SK-N-SH (cell line): ENCODE results near the gene CELSR3. TPM values are rescaled to one million over a fixed set of nuclear protein-coding genes. Genes with fewer than 3 reads are reported as not detected.

Experiments used
- CTCF ChIA-PET: fragments of 300-600, 350-600 bp; formaldehyde crosslinking; extraction: SDS; loops from one replicate; lab custom pipeline; 2021; lab: Yijun Ruan, JAX
- POLR2A ChIA-PET: fragments of 350-600 bp; sonication (Branson Sonifier 250); formaldehyde crosslinking; extraction: SDS; loops from one replicate; lab custom pipeline; 2020; ENCODE audit warnings: antibody characterized with exemption, inconsistent platforms; lab: Yijun Ruan, JAX
- DNase-seq: peaks from one replicate; pipeline ENCODE4 v3.0.0; 2012
- H2AFZ ChIP-seq: fragments of 200-600 bp; sonication (generic); 2 replicates; pipeline ENCODE4 v1.8.1; 2016; ENCODE audit warnings: antibody characterized with exemption, mild to moderate bottlenecking, low read depth
- H3F3A ChIP-seq: fragments of 200-600 bp; sonication (generic); replicated peaks from 2 replicates; pipeline ENCODE3; 2016; ENCODE audit warnings: antibody characterized with exemption, mild to moderate bottlenecking; ENCODE audit not compliant: insufficient read depth
- H3K27ac ChIP-seq, 2 experiments: fragments of 200-500 bp in 1 of 2; fragments of 200-600 bp in 1 of 2; sonication (Bioruptor generic) in 1 of 2; sonication (generic), shearing (Covaris generic) in 1 of 2; 2 replicates each; pipeline versions ENCODE4 v1.5.1 to v1.6.1; 2014 to 2016; ENCODE audit warnings: low read depth in 2 of 2, inconsistent platforms in 1 of 2, low read length in 1 of 2, mild to moderate bottlenecking in 1 of 2, mixed read lengths in 1 of 2
- H3K27me3 ChIP-seq: fragments of 200-600 bp; sonication (generic), shearing (Covaris generic); 2 replicates; pipeline ENCODE4 v1.6.1; 2016; ENCODE audit warnings: mixed run types; ENCODE audit not compliant: insufficient read depth
- H3K36me3 ChIP-seq, 2 experiments: fragments of 200-500 bp in 1 of 2; fragments of 200-600 bp in 1 of 2; sonication (Bioruptor generic) in 1 of 2; sonication (generic) in 1 of 2; replicated peaks in 1 of 2; 2 replicates each; pipeline versions ENCODE3 to v1.5.1; 2014 to 2016; ENCODE audit warnings: low read length in 1 of 2, mild to moderate bottlenecking in 1 of 2; ENCODE audit not compliant: insufficient read depth in 2 of 2, control insufficient read depth in 1 of 2
- H3K4me1 ChIP-seq, 2 experiments: fragments of 200-500 bp in 1 of 2; fragments of 200-600 bp in 1 of 2; sonication (Bioruptor generic) in 1 of 2; sonication (generic), shearing (Covaris generic) in 1 of 2; 2 replicates each; pipeline versions ENCODE4 v1.5.1 to v1.6.1; 2014 to 2016; ENCODE audit warnings: low read depth in 1 of 2, low read length in 1 of 2, mixed run types in 1 of 2; ENCODE audit not compliant: insufficient read depth in 2 of 2, control insufficient read depth in 1 of 2
- H3K4me2 ChIP-seq: fragments of 200-600 bp; sonication (generic), shearing (Covaris generic); 2 replicates; pipeline ENCODE4 v1.6.1; 2017; ENCODE audit warnings: mixed run types
- H3K4me3 ChIP-seq, 2 experiments: fragments of 200-500 bp in 1 of 2; fragments of 200-600 bp in 1 of 2; sonication (Bioruptor generic) in 1 of 2; sonication (generic), shearing (Covaris generic) in 1 of 2; 2 replicates each; pipeline versions ENCODE4 v1.5.1 to v1.8.1; 2014 to 2016; ENCODE audit warnings: low read depth in 2 of 2, inconsistent platforms in 1 of 2, low read length in 1 of 2, mild to moderate bottlenecking in 1 of 2, mixed read lengths in 1 of 2, moderate library complexity in 1 of 2
- H3K79me2 ChIP-seq: fragments of 200-600 bp; sonication (generic); 2 replicates; pipeline ENCODE4 v1.8.1; 2017; ENCODE audit warnings: mild to moderate bottlenecking; ENCODE audit not compliant: insufficient read depth
- H3K9ac ChIP-seq: fragments of 200-600 bp; sonication (generic); 2 replicates; pipeline ENCODE4 v1.6.1; 2017; ENCODE audit warnings: mixed run types
- H3K9me2 ChIP-seq: fragments of 200-600 bp; sonication (generic); 2 replicates; pipeline ENCODE4 v1.6.1; 2017; ENCODE audit warnings: mixed run types
- H3K9me3 ChIP-seq: fragments of 200-600 bp; sonication (generic); 2 replicates; pipeline ENCODE4 v1.6.1; 2017; ENCODE audit warnings: mixed run types, mild to moderate bottlenecking, moderate library complexity
- H4K20me1 ChIP-seq: fragments of 200-600 bp; sonication (generic); 2 replicates; pipeline ENCODE4 v1.6.1; 2017; ENCODE audit warnings: mild to moderate bottlenecking, mixed run types; ENCODE audit not compliant: insufficient read depth
- CHD2 ChIP-seq: fragments of 150-350 bp; IDR thresholded peaks from 2 replicates; pipeline ENCODE4 v1.6.1; 2018; ENCODE audit warnings: low read length; ENCODE audit not compliant: partially characterized antibody
- TEAD4 ChIP-seq: IDR thresholded peaks from 2 replicates; pipeline ENCODE4 v1.4.0; 2012; ENCODE audit warnings: mild to moderate bottlenecking, borderline replicate concordance; ENCODE audit not compliant: insufficient read depth
- USF2 ChIP-seq: fragments of 150-350 bp; IDR thresholded peaks from 2 replicates; pipeline ENCODE4 v1.6.1; 2017; ENCODE audit warnings: antibody characterized with exemption, low read length, low read depth, borderline replicate concordance
- YY1 ChIP-seq: IDR thresholded peaks from 2 replicates; pipeline ENCODE4 v1.4.0; 2012; ENCODE audit warnings: low read depth, mild to moderate bottlenecking
- WGBS: methylation state at CpG from one replicate; pipeline ENCODE4 v1.1.6; 2017; ENCODE audit warnings: low lambda C conversion rate; 5-methylcytosine and 5-hydroxymethylcytosine counted together
- polyA plus RNA-seq, 3 experiments: library from polyadenylated mRNA; depleted of rRNA; stranded (reverse); fragments of >200 nt; gene quantifications; 2 replicates each; pipeline ENCODE4 v1.2.3, GENCODE V29; 2012
- TF ChIP-seq, protein P1 (sequence below): IDR thresholded peaks from 2 replicates; pipeline ENCODE4 v1.6.1; 2012; ENCODE audit warnings: mild to moderate bottlenecking, low read depth, low read length, moderate library complexity
- TF ChIP-seq, protein P2 (sequence below): IDR thresholded peaks from 2 replicates; pipeline ENCODE4; 2012

The CELSR3 gene
- polyA plus RNA-seq, 1 of the 3 experiments (the other 2 are of a cell fraction), result 11.7 TPM

- H3K36me3 ChIP-seq, result peaks cover 15 to 73% of the 10 kb centered on the region in 2 experiments
- WGBS, result 95% methylated on average over 29 of the region's 45 CpGs
- peaks cover 16% of the 10 kb centered on the region; the same call in 1 of the 2 replicates for H4K20me1 ChIP-seq
- H3K9ac ChIP-seq, result no peak overlapping the region
- no peak overlapping the region for H3K27ac ChIP-seq
- peaks cover 0 to 8% of the 10 kb centered on the region in 2 experiments; a peak in 1 of 4 replicates for H3K4me1 ChIP-seq
- no peak for DNase-seq
- H3K9me3 ChIP-seq, result no peaks in the 10 kb centered on the region
- H3K4me3 ChIP-seq, result no peak overlapping the region
- H3K9me2 ChIP-seq, result no peaks in the 10 kb centered on the region
- H3K27me3 ChIP-seq, result no peaks in the 10 kb centered on the region
- no peak overlapping the region for H3K4me2 ChIP-seq
- H3K79me2 ChIP-seq, result peaks cover 22% of the 10 kb centered on the region; the same call in 1 of the 2 replicates
- TF ChIP-seq, protein P1, sequence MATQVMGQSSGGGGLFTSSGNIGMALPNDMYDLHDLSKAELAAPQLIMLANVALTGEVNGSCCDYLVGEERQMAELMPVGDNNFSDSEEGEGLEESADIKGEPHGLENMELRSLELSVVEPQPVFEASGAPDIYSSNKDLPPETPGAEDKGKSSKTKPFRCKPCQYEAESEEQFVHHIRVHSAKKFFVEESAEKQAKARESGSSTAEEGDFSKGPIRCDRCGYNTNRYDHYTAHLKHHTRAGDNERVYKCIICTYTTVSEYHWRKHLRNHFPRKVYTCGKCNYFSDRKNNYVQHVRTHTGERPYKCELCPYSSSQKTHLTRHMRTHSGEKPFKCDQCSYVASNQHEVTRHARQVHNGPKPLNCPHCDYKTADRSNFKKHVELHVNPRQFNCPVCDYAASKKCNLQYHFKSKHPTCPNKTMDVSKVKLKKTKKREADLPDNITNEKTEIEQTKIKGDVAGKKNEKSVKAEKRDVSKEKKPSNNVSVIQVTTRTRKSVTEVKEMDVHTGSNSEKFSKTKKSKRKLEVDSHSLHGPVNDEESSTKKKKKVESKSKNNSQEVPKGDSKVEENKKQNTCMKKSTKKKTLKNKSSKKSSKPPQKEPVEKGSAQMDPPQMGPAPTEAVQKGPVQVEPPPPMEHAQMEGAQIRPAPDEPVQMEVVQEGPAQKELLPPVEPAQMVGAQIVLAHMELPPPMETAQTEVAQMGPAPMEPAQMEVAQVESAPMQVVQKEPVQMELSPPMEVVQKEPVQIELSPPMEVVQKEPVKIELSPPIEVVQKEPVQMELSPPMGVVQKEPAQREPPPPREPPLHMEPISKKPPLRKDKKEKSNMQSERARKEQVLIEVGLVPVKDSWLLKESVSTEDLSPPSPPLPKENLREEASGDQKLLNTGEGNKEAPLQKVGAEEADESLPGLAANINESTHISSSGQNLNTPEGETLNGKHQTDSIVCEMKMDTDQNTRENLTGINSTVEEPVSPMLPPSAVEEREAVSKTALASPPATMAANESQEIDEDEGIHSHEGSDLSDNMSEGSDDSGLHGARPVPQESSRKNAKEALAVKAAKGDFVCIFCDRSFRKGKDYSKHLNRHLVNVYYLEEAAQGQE, result no peak
- no peak for TF ChIP-seq USF2
- no peak for TF ChIP-seq TEAD4
- no peak overlapping the region for H2AFZ ChIP-seq
- ChIA-PET POLR2A (no interaction called here), CTCF (no interaction called here)
- no peaks in the 10 kb centered on the region for H3F3A ChIP-seq
Observed at GRCh38 chr3:48656841-48657281, 5.8 kb downstream of the CELSR3 start.

GRCh38 chr3:48656061-48656840 is 6.4 kb downstream of the CELSR3 start:
- H3K27me3 ChIP-seq, result no peaks in the 10 kb centered on the region

More at GRCh38 chr3:48656061-48656840, 6.4 kb downstream of the CELSR3 start:
- Histone ChIP-seq H2AFZ (no peak overlapping the region), H3K9ac (no peak overlapping the region), H3K36me3 (peaks cover 15 to 79% of the 10 kb centered on the region in 2 experiments), H3K4me3 (no peak overlapping the region; a peak in 1 of 4 replicates), H3K4me1 (peaks cover 0 to 8% of the 10 kb centered on the region in 2 experiments; a peak in 1 of 4 replicates), H3K4me2 (no peak overlapping the region), H3F3A (no peaks in the 10 kb centered on the region), H3K9me2 (no peaks in the 10 kb centered on the region), H4K20me1 (peaks cover 16% of the 10 kb centered on the region; the same call in 1 of the 2 replicates), H3K9me3 (no peaks in the 10 kb centered on the region), H3K27ac (no peak overlapping the region), H3K79me2 (peaks cover 16% of the 10 kb centered on the region; the same call in 1 of the 2 replicates)
- WGBS, result 96% methylated on average over 72 of the region's 94 CpGs
- peak; percentile 58 for DNase-seq
- TF ChIP-seq TEAD4 (no peak), YY1 (no peak), CHD2 (no peak)
- TF ChIP-seq, protein P2, sequence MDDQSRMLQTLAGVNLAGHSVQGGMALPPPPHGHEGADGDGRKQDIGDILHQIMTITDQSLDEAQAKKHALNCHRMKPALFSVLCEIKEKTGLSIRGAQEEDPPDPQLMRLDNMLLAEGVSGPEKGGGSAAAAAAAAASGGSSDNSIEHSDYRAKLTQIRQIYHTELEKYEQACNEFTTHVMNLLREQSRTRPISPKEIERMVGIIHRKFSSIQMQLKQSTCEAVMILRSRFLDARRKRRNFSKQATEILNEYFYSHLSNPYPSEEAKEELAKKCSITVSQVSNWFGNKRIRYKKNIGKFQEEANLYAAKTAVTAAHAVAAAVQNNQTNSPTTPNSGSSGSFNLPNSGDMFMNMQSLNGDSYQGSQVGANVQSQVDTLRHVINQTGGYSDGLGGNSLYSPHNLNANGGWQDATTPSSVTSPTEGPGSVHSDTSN, result no peak
- CTCF ChIA-PET, result no interaction called here
- POLR2A ChIA-PET, result no interaction called here
